ENCODE measurements around the gene HIF3A. TPM values are rescaled to one million over a fixed set of nuclear protein-coding genes. Genes with fewer than 3 reads are reported as not detected.

Gene HIF3A
- total and polyA plus RNA-seq, 2 of the 8 experiments (the other 6 are each of a cell fraction or from before 2014, with no cell fraction given): 38.6 to 38.8 TPM

DNA sequence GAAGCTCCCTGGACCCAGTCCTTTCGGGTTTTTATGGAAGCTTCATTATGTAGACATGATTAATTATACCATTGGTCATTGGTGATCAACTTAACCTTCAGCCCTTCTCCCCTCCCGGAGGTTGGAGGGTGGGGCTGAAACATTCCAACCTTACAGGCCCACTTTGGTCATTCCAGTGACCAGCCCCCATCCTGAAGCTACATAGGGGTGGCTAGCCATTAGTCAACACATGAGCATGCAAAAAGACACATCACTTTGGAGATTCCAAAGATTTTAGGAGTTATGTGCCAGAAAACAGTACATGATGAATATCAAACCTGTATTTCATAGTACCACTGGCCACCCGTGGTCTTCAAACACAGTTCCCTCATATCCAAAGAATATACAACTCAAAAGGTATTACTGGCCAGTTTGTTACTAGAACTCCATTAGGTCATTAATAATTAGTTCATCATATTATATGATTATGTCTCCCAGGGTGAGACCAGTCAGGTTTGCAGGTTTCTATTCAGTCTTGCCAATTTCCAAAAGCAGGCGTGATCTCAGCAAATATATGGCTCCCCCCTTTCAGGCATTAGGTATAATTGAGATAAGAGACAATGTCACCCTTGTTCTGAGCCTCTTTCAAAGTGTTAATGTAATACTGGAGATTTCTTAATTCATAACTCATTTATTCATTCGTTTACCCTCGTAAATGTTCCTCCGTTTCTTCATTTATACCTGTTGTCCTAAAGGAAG, 61.2 kb downstream of the HIF3A start:
- H3K4me3 ChIP-seq (ENCODE audit: extremely low read depth in 1 of 4, insufficient read depth in 2 of 4, low read depth in 3 of 4, low read length in 4 of 4): no peak overlapping the region
- H2BK15ac ChIP-seq (ENCODE audit: low read length): no peak overlapping the region
- no peak overlapping the region for H4K5ac ChIP-seq (ENCODE audit: insufficient read length, low read depth, low read length)
- no peak overlapping the region for H2AK5ac ChIP-seq (ENCODE audit: low read depth, low read length)
- H3K79me1 ChIP-seq (ENCODE audit: low read depth, low read length): peaks cover 17% of the 10 kb centered on the region
- ChIA-PET POLR2A (ENCODE audit: partially characterized antibody) (interaction anchor here (1.4 kb wide), 1 partner anchor 24 kb away, joined by 3 read pairs; no protein-coding TSS in a partner anchor), CTCF (ENCODE audit: partially characterized antibody) (interaction anchor here (0.9 to 4.8 kb wide), 5 partner anchors 10 to 187 kb away, joined by 3 to 23 read pairs (median 11); partner anchors contain the start of gene PPP5C)
- no peak for FAIRE-seq
- no peak overlapping the region for H2BK20ac ChIP-seq (ENCODE audit: low read length)
- DNase-seq (ENCODE audit: low read depth in 1 of 2, low spot score in 2 of 2): no peak
- 89% methylated on average over 7 of the region's 7 CpGs; no CpG with 5 or more reads in 1 of the 2 experiments for WGBS, 2 experiments (ENCODE audit: extremely low coverage in 1 of 2, insufficient coverage in 1 of 2, insufficient read length in 1 of 2, insufficient replicate concordance in 2 of 2, low coverage in 1 of 2, low lambda C conversion rate in 2 of 2, missing lambda C conversion rate in 1 of 2)
- H3K27me3 ChIP-seq (replicated peaks in 1 of 4; ENCODE audit: control insufficient read depth in 3 of 4, extremely low read depth in 1 of 4, insufficient read depth in 3 of 4, low read length in 3 of 4): no peaks in the 10 kb centered on the region
- no peak overlapping the region for H3K4ac ChIP-seq (replicated peaks; ENCODE audit: insufficient read length, low read depth, low read length)
- H3K79me2 ChIP-seq (ENCODE audit: control insufficient read depth in 1 of 2, insufficient read depth in 2 of 2, low read length in 2 of 2): peaks cover 0 to 41% of the 10 kb centered on the region in 2 experiments; a peak in 3 of 4 replicates
- no peak overlapping the region for H2BK5ac ChIP-seq (ENCODE audit: low read depth, low read length)
- no peak overlapping the region for H3K9ac ChIP-seq (replicated peaks in 1 of 4; ENCODE audit: extremely low read depth in 1 of 4, low read depth in 3 of 4, low read length in 3 of 4)
- H3K4me2 ChIP-seq (ENCODE audit: insufficient read depth in 1 of 2, low read depth in 2 of 2, low read length in 2 of 2): no peak overlapping the region
- no peak overlapping the region for H3K56ac ChIP-seq (replicated peaks; ENCODE audit: insufficient read length, low read depth, low read length)
- no peak overlapping the region for H2AFZ ChIP-seq (ENCODE audit: low read length)
- no peak overlapping the region for H3K23ac ChIP-seq (ENCODE audit: insufficient read length)
- H3K4me1 ChIP-seq (replicated peaks in 1 of 4; ENCODE audit: control insufficient read depth in 3 of 4, insufficient read depth in 4 of 4, low read length in 3 of 4): no peaks in the 10 kb centered on the region; a peak in 1 of 7 replicates
- no peak overlapping the region for H3K14ac ChIP-seq (ENCODE audit: insufficient read length)
- H4K20me1 ChIP-seq (replicated peaks in 1 of 2; ENCODE audit: control insufficient read depth in 1 of 2, insufficient read depth in 2 of 2, low read length in 2 of 2): peaks cover 9 to 12% of the 10 kb centered on the region in 2 experiments
- peaks cover 21 to 38% (median 28%) of the 10 kb centered on the region in 4 experiments; a peak in 7 of 8 replicates for H3K36me3 ChIP-seq (ENCODE audit: control insufficient read depth in 2 of 4, insufficient read depth in 4 of 4, low read length in 3 of 4)
- no peak overlapping the region for H4K91ac ChIP-seq (replicated peaks; ENCODE audit: insufficient read length, low read length)
- H3K9me3 ChIP-seq (ENCODE audit: insufficient read depth in 2 of 2, low read depth in 1 of 2, low read length in 1 of 2): no peaks in the 10 kb centered on the region
- H2BK12ac ChIP-seq (ENCODE audit: low read depth, low read length): no peak overlapping the region
- no peak overlapping the region for H2BK120ac ChIP-seq (replicated peaks; ENCODE audit: low read depth, low read length)
- H3K27ac ChIP-seq (ENCODE audit: low read depth, low read length): no peak overlapping the region
- H4K8ac ChIP-seq (ENCODE audit: extremely low read depth, insufficient read depth, low read length): no peak overlapping the region
- H3K23me2 ChIP-seq (ENCODE audit: low read depth, low read length): no peaks in the 10 kb centered on the region
- no peak overlapping the region for H3K18ac ChIP-seq (ENCODE audit: extremely low read depth, low read length)
- no peak for TF ChIP-seq BACH1 (IDR thresholded peaks at IDR 0.05; ENCODE audit: low read length)
- no peak for TF ChIP-seq MAFK (IDR thresholded peaks at IDR 0.05; ENCODE audit: low read depth, low read length)
- no peak for TF ChIP-seq SRF (IDR thresholded peaks at IDR 0.05; ENCODE audit: low read depth, low read length)
- TF ChIP-seq SP4 (IDR thresholded peaks at IDR 0.05; ENCODE audit: low read length): no peak
- TF ChIP-seq, protein P1, sequence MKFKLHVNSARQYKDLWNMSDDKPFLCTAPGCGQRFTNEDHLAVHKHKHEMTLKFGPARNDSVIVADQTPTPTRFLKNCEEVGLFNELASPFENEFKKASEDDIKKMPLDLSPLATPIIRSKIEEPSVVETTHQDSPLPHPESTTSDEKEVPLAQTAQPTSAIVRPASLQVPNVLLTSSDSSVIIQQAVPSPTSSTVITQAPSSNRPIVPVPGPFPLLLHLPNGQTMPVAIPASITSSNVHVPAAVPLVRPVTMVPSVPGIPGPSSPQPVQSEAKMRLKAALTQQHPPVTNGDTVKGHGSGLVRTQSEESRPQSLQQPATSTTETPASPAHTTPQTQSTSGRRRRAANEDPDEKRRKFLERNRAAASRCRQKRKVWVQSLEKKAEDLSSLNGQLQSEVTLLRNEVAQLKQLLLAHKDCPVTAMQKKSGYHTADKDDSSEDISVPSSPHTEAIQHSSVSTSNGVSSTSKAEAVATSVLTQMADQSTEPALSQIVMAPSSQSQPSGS (IDR thresholded peaks at IDR 0.05; ENCODE audit: low read length): no peak

Measured in H1 (cell line).